ENCODE results near the gene CACNA2D1. TPM values are rescaled to one million over a fixed set of nuclear protein-coding genes. Genes with fewer than 3 reads are reported as not detected.

Gene CACNA2D1
- total RNA-seq, 4 donors from 2014 or later = 41.8 to 125 (median 56.2) TPM

DNA sequence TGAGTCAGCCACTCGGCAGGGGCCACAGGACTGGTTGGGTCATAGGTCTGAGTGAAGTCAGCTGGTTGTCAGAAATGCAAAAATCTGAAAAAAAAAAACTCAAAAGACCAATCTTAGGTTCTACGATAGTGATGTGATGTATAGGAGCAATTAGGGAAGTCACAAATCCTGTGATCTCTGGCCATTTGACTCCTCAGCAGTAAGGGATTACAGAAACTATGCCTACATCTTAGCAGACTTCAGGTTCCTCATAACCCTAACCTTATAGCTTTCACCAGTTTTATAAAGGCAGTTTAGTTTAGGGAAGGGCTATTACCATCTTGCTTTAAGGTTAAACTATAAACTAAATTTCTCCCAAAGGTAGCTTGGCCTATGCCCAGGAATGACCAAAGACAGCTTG is 510.6 kb downstream of the CACNA2D1 start:
- TF ChIP-seq, protein P1, sequence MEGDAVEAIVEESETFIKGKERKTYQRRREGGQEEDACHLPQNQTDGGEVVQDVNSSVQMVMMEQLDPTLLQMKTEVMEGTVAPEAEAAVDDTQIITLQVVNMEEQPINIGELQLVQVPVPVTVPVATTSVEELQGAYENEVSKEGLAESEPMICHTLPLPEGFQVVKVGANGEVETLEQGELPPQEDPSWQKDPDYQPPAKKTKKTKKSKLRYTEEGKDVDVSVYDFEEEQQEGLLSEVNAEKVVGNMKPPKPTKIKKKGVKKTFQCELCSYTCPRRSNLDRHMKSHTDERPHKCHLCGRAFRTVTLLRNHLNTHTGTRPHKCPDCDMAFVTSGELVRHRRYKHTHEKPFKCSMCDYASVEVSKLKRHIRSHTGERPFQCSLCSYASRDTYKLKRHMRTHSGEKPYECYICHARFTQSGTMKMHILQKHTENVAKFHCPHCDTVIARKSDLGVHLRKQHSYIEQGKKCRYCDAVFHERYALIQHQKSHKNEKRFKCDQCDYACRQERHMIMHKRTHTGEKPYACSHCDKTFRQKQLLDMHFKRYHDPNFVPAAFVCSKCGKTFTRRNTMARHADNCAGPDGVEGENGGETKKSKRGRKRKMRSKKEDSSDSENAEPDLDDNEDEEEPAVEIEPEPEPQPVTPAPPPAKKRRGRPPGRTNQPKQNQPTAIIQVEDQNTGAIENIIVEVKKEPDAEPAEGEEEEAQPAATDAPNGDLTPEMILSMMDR (IDR thresholded peaks at IDR 0.05; ENCODE audit: low read depth) = no peak

DNA sequence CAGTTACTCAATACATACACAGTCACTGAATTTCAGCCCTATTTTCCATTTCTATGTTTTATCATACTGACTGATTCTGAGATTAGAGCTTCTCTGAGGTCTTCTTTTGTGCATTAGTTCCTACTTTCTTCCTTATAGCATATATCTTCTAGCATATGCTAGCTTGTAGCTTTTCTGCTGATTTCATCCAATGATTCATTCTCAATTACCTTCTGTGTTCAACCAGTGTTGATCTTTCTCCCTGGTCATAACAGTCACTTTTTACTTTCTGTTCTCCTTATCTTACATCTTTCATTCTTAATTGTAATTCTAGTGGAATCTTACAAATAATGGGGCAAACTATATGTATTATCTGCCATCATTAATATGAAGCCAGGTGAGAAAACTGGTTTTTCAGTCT is 514.2 kb downstream of the CACNA2D1 start:
- TF ChIP-seq, protein P1 (IDR thresholded peaks at IDR 0.05; ENCODE audit: low read depth) = no peak

DNA sequence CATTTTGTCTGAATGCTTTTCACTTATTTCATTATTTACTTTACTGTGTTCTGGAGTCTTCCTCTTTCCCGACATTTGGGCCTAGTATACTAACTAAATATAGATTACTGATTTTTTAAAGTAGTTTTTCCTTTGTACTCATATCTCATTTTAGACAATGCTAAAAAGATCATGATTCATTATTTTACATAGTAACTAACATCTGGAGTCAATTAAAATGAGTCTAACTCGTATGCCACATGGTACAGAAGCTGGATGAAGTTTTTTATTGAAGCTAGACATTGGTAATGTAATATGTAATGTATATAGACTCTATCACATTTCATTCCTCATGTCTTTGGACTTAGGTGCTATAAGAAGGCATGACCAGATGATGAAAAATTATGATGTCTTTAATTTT is 517.4 kb downstream of the CACNA2D1 start:
- TF ChIP-seq, protein P1 (IDR thresholded peaks at IDR 0.05; ENCODE audit: low read depth) = no peak

DNA sequence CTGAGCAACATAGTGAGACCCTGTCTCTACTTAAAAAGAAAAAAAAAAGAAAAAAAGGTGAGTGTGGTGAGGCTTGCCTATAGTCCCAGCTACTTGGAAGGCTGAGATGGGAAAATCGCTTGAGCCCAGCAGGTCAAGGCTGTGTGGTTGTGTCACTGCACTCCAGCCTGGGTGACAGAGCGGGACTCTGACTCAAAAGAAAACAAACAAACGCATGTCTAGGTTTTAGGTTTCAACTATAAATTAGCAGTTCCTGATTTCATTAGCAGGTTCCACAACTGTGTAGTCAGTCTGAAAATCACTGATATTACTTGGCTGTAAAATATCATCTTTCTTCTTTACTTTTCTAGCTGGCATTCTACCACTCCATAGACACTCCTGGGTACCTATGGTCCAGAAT is 518.0 kb downstream of the CACNA2D1 start:
- TF ChIP-seq, protein P1 (IDR thresholded peaks at IDR 0.05; ENCODE audit: low read depth) = no peak

DNA sequence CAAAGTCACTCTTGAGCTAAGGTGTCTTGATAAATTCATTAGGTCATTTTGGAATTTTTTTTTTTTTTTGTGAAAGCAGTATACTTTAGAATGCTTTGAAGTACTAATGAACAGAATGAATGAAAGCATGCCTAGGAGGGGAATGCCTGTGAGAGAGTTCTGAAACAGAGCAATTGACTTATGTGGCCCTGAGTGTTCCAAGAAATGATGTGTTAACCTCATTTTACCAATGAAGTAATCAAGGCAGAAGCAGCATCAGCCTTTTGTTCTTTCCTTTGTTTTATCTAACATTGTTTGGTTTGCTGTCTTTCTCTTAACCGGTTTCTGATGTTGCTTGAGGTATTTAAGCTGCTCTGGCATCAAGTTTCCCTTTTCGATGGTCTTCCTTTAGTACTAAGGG is 519.1 kb downstream of the CACNA2D1 start:
- TF ChIP-seq, protein P1 (IDR thresholded peaks at IDR 0.05; ENCODE audit: low read depth) = no peak

DNA sequence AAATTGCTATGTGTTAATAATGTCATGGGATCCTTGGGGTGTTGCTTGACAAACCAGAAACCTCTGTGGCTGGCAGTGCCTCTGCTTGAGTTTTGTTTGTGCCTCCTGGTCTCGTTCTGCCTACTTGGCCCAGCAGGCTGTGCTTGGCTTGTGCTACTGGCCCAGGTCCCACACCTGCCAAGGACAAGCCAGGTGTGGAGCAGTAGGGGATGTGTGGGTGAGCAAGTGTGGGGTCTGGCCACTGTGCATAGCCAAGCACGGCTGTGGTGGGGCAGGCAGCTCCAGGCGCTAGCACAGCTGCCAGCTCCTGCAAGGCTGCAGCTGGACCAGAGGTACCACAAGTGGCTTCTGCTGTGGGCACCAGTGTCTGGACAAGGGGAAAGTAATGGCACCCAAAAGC is 524.1 kb downstream of the CACNA2D1 start:
- TF ChIP-seq, protein P1 (IDR thresholded peaks at IDR 0.05; ENCODE audit: low read depth) = no peak

DNA sequence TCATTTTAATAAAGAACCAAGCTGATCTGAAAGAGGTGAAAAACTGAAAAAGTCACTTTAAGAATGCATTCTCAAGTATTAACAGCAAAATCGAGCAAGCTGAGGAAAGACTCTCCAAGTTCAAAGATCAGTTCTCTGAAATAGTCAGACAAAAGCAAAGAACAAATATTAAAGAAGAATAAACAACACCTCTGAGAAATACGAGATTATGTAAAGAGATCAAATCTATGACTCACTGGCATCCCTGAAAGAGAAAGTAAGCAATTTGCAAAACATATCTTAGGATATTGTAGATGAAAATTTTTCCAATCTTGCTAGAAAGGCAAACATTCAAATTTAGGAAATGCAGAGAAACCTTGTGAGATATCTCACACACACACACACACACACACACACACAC is 535.4 kb downstream of the CACNA2D1 start:
- TF ChIP-seq, protein P1 (IDR thresholded peaks at IDR 0.05; ENCODE audit: low read depth) = no peak
